Measurements from ENCODE around the gene COL24A1. TPM values are rescaled to one million over a fixed set of nuclear protein-coding genes. Genes with fewer than 3 reads are reported as not detected.
"Not testable (repeated sequence)": the region's sequence is repeated elsewhere in the genome, so short reads cannot be mapped to it uniquely, and the experiment has no call there.

COL24A1 gene
- total and polyA plus RNA-seq, 12 donors = 0.04 to 2.3 (median 0.54) TPM

GRCh38 chr1:85957760-85958159 lies 198.8 kb downstream of the COL24A1 start:
- Histone ChIP-seq H3K27ac (no peak overlapping the region), H3K4me1 (no peaks in the 10 kb centered on the region), H3K27me3 (no peaks in the 10 kb centered on the region), H3K36me3 (no peaks in the 10 kb centered on the region), H3K4me3 (no peak overlapping the region), H3K9me3 (no peaks in the 10 kb centered on the region)
- TF ChIP-seq CTCF (IDR thresholded peaks at IDR 0.05) = no peak
- ATAC-seq = no peak
- DNase-seq = no peak
- WGBS, 2 donors = 68 to 79% methylated on average over 2 of the region's 2 CpGs
- intact Hi-C loops (cut with DNase I) = loop anchor here in 1 of 10 donors (10.0 kb wide), 1 partner anchor 63 kb away; no protein-coding TSS in a partner anchor

GRCh38 chr1:85955218-85955617 lies 201.4 kb downstream of the COL24A1 start:
- H3K4me1 ChIP-seq, H3K9me3 ChIP-seq, H3K27ac ChIP-seq, H3K27me3 ChIP-seq, H3K4me3 ChIP-seq, H3K36me3 ChIP-seq, ATAC-seq, DNase-seq: not testable (repeated sequence)
- intact Hi-C loops (cut with DNase I) = loop anchor here in 1 of 10 donors (10.0 kb wide), 1 partner anchor 60 kb away; no protein-coding TSS in a partner anchor
- 81 to 82% methylated on average over 7 of the region's 7 CpGs for WGBS, 2 donors

- ATAC-seq (no peak), DNase-seq (no peak)
- intact Hi-C loops (cut with DNase I) = loop anchor here in 1 of 10 donors (10.0 kb wide), 1 partner anchor 58 kb away; no protein-coding TSS in a partner anchor
- H3K27ac ChIP-seq = no peak overlapping the region
- no peaks in the 10 kb centered on the region for H3K27me3 ChIP-seq
- WGBS, 2 donors = 12 to 16% methylated on average over 3 of the region's 3 CpGs
- H3K4me3 ChIP-seq = no peak overlapping the region
- no peak for TF ChIP-seq CTCF (IDR thresholded peaks at IDR 0.05)
- no peaks in the 10 kb centered on the region for H3K4me1 ChIP-seq
- no peaks in the 10 kb centered on the region for H3K36me3 ChIP-seq
- no peaks in the 10 kb centered on the region for H3K9me3 ChIP-seq
Observed at GRCh38 chr1:85952460-85952859, 204.1 kb downstream of the COL24A1 start.

- Histone ChIP-seq H3K4me3 (no peak overlapping the region), H3K27me3 (no peaks in the 10 kb centered on the region), H3K9me3 (peaks cover 0 to 6% (median 0%) of the 10 kb centered on the region in 11 donors), H3K27ac (no peak overlapping the region), H3K36me3 (no peaks in the 10 kb centered on the region), H3K4me1 (no peaks in the 10 kb centered on the region)
- no peak for TF ChIP-seq CTCF (IDR thresholded peaks at IDR 0.05)
- ATAC-seq (no peak), DNase-seq (no peak)
- intact Hi-C loops (cut with DNase I) = no loop called here
- 91 to 97% methylated on average over 2 of the region's 2 CpGs for WGBS, 2 donors
Observed at GRCh38 chr1:85947186-85947585, 209.4 kb downstream of the COL24A1 start.

- ATAC-seq = no peak
- Histone ChIP-seq H3K36me3 (no peaks in the 10 kb centered on the region), H3K27me3 (no peaks in the 10 kb centered on the region), H3K27ac (no peak overlapping the region), H3K9me3 (peaks cover 0 to 6% (median 0%) of the 10 kb centered on the region in 11 donors), H3K4me3 (no peak overlapping the region), H3K4me1 (no peaks in the 10 kb centered on the region)
- no peak for TF ChIP-seq CTCF (IDR thresholded peaks at IDR 0.05)
- DNase-seq = no peak
- intact Hi-C loops (cut with DNase I) = no loop called here
- WGBS, 2 donors = 84 to 90% methylated on average over 1 of the region's 1 CpG
Observed at GRCh38 chr1:85943945-85944344, 212.6 kb downstream of the COL24A1 start.

Data from heart right ventricle (tissue), 16 donors.